Measurements from ENCODE around the gene ZBTB37. TPM values are rescaled to one million over a fixed set of nuclear protein-coding genes. Genes with fewer than 3 reads are reported as not detected.

ZBTB37 gene
- total and polyA plus RNA-seq, 2 of the 4 experiments (the other 2 are of a cell fraction) = 1.0 to 13.1 TPM

DNA sequence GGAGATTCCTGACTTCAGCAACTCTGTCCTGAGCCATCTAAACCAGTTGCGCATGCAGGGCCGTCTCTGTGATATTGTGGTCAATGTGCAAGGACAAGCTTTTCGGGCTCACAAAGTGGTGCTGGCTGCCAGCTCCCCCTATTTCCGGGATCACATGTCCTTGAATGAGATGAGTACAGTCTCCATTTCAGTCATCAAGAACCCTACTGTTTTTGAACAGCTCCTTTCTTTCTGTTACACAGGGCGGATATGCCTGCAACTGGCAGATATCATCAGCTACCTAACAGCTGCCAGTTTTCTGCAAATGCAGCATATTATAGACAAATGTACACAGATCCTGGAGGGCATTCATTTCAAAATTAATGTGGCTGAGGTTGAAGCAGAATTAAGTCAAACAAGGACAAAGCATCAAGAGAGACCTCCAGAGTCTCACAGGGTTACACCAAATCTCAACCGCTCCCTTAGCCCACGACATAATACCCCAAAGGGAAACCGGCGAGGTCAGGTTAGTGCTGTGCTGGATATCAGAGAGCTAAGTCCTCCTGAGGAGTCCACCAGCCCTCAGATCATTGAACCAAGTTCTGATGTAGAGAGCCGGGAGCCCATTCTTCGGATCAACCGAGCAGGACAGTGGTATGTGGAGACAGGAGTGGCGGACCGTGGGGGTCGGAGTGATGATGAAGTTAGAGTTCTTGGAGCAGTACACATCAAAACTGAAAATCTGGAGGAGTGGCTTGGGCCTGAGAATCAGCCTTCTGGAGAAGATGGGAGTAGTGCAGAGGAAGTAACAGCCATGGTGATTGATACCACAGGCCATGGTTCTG is 2.3 kb downstream of the ZBTB37 start:
- Histone ChIP-seq H2AFZ (replicated peaks; ENCODE audit: low read length, poor library complexity) (no peak overlapping the region), H3K27ac (ENCODE audit: insufficient read depth, low read length) (no peak overlapping the region), H4K91ac (ENCODE audit: insufficient read depth, low read depth, low read length) (no peak overlapping the region), H4K20me1 (ENCODE audit: insufficient read depth, low read length) (peaks cover 23% of the 10 kb centered on the region), H2BK120ac (ENCODE audit: low read depth, low read length) (no peak overlapping the region), H3K79me1 (ENCODE audit: low read depth in 1 of 2, low read length in 2 of 2) (peaks cover 8 to 46% of the 10 kb centered on the region in 2 experiments; a peak in 3 of 4 replicates), H3K9me1 (ENCODE audit: insufficient read depth, low read length) (no peaks in the 10 kb centered on the region), H2BK5ac (ENCODE audit: low read depth, low read length, poor library complexity, severe bottlenecking) (no peak overlapping the region), H3K27me3 (ENCODE audit: control insufficient read depth, insufficient read depth, low read length) (no peaks in the 10 kb centered on the region), H3K4me1 (ENCODE audit: control insufficient read depth, insufficient read depth, low read length) (no peaks in the 10 kb centered on the region; the same call in 1 of the 2 replicates), H2AK5ac (ENCODE audit: low read depth, low read length) (no peak overlapping the region), H3K56ac (ENCODE audit: extremely low read depth, insufficient read depth, low read length) (no peak overlapping the region), H3K36me3 (ENCODE audit: control insufficient read depth, insufficient read depth, low read length) (peaks cover 32% of the 10 kb centered on the region), H3K14ac (replicated peaks; ENCODE audit: low read depth, low read length) (no peak overlapping the region), H2AK9ac (replicated peaks; ENCODE audit: low read depth, low read length, poor library complexity) (no peak overlapping the region), H3K4ac (ENCODE audit: low read depth, low read length) (no peak overlapping the region), H3K4me2 (ENCODE audit: low read depth, low read length) (no peak overlapping the region), H3K23ac (ENCODE audit: low read depth, low read length) (no peak overlapping the region), H2BK20ac (ENCODE audit: low read depth, low read length) (no peak overlapping the region), H3K9ac (ENCODE audit: low read depth, low read length) (no peak overlapping the region), H2BK15ac (ENCODE audit: low read depth, low read length) (no peak overlapping the region), H3K9me3 (ENCODE audit: control insufficient read depth, insufficient read depth, low read length) (no peaks in the 10 kb centered on the region), H3K4me3 (ENCODE audit: insufficient read depth, low read depth, low read length) (no peak overlapping the region), H4K8ac (ENCODE audit: low read depth in 2 of 2, low read length in 2 of 2) (no peak overlapping the region), H4K5ac (ENCODE audit: low read depth, low read length) (no peak overlapping the region), H3K18ac (ENCODE audit: low read depth, low read length) (no peak overlapping the region)
- TSS peak; percentile 80 for BruUV-seq (replicated peaks)
- in situ Hi-C loops (cut with MboI; ENCODE audit: low sequenced_read_pairs) (no loop called here), dilution Hi-C loops (cut with HindIII; ENCODE audit: low sequenced_read_pairs, unreplicated experiment) (no loop called here), intact Hi-C loops (cut with micrococcal nuclease) (no loop called here)
- ATAC-seq (ENCODE audit: low read depth) (no peak), DNase-seq (no peak)
- ChIA-PET CTCF (no interaction called here), POLR2A (ENCODE audit: unreplicated experiment) (no interaction called here)
- WGBS, 2 experiments (ENCODE audit: extremely low coverage in 2 of 2, insufficient read length in 1 of 2) = 100% methylated on average over 4 of the region's 15 CpGs; no CpG with 5 or more reads in 1 of the 2 experiments
- TF ChIP-seq FOS (IDR thresholded peaks at IDR 0.05; ENCODE audit: low read depth, low read length) = no peak
- TF ChIP-seq MXI1 (IDR thresholded peaks at IDR 0.05; ENCODE audit: borderline replicate concordance, low read depth, low read length) = no peak

Measured in IMR-90 (cell line).